Measurements from ENCODE around the gene PRR23E.

The PRR23E gene

GRCh38 chr3:127226946-127227842, 34.3 kb downstream of the PRR23E start:
- DNase-seq (ENCODE audit: low read depth): no peak

- DNase-seq (ENCODE audit: low read depth): no peak
Measured at GRCh38 chr3:127228866-127229265, 35.9 kb downstream of the PRR23E start.

GRCh38 chr3:127233371-127233770, 40.4 kb downstream of the PRR23E start:
- DNase-seq (ENCODE audit: low read depth): no peak

GRCh38 chr3:127234778-127235177, 41.8 kb downstream of the PRR23E start:
- no peak for DNase-seq (ENCODE audit: low read depth)

GRCh38 chr3:127235706-127236105, 42.8 kb downstream of the PRR23E start:
- DNase-seq (ENCODE audit: low read depth): no peak

GRCh38 chr3:127237835-127238234, 44.9 kb downstream of the PRR23E start:
- DNase-seq (ENCODE audit: low read depth): no peak

- no peak for DNase-seq (ENCODE audit: low read depth)
Measured at GRCh38 chr3:127238602-127239001, 45.7 kb downstream of the PRR23E start.

- no peak for DNase-seq (ENCODE audit: low read depth)
Measured at GRCh38 chr3:127247292-127247691, 54.4 kb downstream of the PRR23E start.
